ENCODE data around the gene TXNRD2.

DNA sequence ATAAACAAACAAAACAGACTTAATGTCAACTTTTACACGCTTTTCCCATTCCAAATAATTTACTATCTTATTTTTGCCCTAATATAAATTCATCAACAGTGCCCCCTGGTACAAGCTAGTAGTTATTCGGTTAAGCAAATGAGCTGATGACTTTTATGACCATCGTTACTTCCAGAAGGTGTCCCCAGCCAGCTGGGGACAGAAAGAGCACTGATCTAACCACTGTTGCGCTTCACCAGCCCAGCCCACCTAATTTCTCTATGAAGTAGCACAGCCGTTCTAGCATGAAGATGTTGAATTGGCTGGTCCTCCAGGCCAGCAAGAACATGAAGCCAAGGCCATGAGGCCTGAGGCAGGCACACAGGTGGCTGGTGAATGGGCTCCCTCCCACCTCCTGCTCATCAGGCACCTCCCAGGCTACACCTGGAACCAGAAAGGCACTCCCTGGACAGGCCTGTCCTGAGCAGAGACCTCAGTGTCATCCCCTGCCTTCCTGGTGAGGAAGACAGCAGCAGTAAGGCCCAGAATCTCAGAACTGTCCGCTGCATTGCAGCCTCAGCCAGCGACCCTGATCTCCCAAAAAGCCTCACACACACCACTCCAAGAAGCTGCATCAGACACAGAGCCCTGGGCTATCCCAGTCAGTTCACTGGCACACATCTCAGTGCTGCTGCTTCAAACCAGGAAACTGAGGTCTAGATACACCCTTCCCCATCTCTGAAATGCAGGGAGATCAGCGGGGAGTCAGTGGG, 99.8 kb downstream of the TXNRD2 start:
- TF ChIP-seq, protein P1, sequence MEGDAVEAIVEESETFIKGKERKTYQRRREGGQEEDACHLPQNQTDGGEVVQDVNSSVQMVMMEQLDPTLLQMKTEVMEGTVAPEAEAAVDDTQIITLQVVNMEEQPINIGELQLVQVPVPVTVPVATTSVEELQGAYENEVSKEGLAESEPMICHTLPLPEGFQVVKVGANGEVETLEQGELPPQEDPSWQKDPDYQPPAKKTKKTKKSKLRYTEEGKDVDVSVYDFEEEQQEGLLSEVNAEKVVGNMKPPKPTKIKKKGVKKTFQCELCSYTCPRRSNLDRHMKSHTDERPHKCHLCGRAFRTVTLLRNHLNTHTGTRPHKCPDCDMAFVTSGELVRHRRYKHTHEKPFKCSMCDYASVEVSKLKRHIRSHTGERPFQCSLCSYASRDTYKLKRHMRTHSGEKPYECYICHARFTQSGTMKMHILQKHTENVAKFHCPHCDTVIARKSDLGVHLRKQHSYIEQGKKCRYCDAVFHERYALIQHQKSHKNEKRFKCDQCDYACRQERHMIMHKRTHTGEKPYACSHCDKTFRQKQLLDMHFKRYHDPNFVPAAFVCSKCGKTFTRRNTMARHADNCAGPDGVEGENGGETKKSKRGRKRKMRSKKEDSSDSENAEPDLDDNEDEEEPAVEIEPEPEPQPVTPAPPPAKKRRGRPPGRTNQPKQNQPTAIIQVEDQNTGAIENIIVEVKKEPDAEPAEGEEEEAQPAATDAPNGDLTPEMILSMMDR (IDR thresholded peaks at IDR 0.05), result no peak
- TF ChIP-seq POLR2A (IDR thresholded peaks at IDR 0.05), result no peak

Measured in thyroid gland (tissue), 4 donors.